Cerebellar cortex (tissue), 1 donor: ENCODE measurements around the gene TPH2.

Source experiments
- DNase-seq: peaks from one replicate; pipeline ENCODE4 v3.0.0-alpha.2; 2015; ENCODE audit warnings: low spot score

Gene TPH2

DNA sequence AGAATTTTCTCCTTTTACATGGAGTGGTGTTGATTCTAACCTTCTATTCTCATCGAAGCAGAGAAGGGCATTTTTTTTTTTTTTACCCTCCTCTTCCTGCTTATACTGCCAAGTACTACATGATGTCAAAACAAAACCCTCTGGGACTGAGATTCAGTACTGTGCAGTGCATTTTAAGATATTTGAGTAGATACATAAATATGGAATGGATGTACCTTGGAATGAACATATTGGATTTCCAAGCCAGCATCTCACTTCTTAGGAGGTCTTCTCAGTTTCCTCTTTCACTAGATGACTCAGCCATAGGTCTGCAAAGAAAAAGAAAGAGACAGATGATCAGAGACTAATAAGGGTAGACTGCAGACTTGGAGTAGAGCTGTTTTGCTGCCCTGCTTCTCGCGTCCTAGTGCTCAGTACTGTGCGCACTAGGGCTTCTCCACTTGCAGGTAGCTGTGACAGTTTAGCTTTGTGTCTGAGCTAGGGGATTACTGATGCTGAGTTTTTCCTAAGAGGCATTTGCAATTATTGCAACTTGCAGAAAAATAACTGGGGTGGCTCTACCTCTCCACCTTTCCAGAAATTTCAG lies 20.4 kb downstream of the TPH2 start:
- no peak for DNase-seq

DNA sequence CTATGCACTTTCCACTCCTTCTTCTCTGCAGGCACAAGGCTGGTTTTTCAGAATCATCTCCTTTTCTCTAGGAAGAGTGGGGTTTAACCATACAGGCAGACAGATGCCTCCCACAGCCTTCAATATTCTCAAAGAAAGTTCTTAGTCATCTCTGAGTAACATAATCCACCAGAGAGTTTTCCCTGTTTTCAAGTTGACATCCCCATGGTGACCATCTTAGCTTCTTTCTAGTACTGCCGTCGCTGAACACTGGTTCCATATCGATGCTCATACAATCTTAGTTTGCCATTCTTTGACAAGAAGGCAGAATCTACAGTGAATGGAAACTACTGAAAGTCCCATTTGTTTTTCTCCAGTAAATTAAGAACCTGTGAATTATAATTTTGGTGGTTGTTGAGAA lies 28.6 kb downstream of the TPH2 start:
- no peak for DNase-seq

- no peak for DNase-seq
Measured at GRCh38 chr12:71969330-71969729, 30.7 kb downstream of the TPH2 start.

DNA sequence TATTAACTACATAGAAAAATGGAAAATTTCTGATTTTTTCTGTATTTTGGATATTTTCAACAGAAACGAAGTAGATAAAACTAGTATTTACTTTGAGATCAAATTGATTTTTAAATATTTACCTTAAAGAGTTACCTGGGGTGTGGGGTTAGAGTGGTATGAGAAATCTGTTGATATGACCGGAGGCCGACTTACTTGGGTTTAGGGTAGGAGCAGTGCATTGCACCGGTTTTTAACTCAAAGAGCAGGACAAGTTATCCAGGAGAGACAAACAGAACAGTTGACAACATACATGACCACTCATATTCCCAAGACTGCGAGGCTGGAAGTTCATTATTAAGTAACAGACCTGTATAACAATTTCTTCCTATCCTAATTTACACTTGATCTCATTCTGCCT lies 31.4 kb downstream of the TPH2 start:
- DNase-seq = no peak

- no peak for DNase-seq
Measured at GRCh38 chr12:71972441-71973074, 33.9 kb downstream of the TPH2 start.

DNA sequence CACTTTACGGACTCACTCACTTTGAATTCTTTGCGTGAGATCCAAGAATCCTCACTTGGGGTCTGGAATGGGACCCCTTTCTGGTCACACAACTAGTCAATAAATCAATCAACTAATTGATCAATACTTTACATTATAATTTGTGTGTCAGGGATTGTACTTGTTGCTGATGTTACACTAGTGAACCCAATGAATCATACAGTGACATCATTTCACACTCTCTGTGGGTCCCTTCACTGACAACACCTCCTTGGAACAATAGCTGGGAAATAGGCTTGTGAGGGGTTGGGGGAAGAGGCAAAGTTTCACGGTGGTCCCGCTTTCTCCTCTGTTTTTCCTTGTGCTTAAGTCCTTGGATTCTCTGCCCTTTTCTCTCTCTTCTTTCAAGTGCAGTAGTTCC lies 35.0 kb downstream of the TPH2 start:
- DNase-seq = no peak

GRCh38 chr12:71980538-71980937 lies 41.9 kb downstream of the TPH2 start:
- DNase-seq = no peak

DNA sequence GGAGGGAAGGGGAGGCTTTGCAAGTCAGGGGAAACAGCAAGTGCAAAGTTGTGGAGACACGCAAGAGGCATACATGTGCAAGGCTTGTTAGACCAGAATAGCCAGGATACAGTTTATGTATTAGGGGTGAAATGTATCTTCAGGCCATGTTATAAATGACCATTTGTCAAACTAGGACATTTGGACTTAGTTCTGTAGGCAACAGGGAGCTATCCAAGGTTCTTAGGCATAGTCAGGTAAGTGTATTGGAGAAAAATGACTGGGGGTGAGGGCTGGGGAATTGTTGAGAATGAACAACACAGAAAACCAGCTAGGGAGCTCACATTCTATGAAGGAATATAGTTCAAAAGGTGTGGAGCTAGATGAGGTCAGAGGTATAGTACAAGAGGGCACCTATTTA lies 42.5 kb downstream of the TPH2 start:
- no peak for DNase-seq

DNA sequence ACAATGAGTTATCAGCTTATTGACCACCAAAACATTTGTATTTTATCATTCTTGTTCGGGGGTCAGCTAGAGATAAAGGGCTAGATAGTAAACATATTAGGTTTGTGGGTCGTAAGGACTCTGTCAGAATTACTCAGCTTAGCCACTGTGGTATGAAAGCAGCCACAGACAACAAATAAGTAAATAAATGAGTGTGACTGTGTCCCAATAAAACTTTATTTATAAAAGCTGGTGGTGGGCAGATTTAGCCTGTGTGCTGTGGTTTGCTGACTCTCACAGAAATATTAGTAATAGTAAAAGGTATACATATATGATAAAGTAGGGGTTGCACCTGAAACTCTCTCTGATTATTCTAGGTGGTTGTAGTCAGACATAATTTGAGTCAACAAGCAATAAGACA lies 56.1 kb downstream of the TPH2 start:
- no peak for DNase-seq

GRCh38 chr12:71999795-72000194 lies 61.1 kb downstream of the TPH2 start:
- DNase-seq = no peak

DNA sequence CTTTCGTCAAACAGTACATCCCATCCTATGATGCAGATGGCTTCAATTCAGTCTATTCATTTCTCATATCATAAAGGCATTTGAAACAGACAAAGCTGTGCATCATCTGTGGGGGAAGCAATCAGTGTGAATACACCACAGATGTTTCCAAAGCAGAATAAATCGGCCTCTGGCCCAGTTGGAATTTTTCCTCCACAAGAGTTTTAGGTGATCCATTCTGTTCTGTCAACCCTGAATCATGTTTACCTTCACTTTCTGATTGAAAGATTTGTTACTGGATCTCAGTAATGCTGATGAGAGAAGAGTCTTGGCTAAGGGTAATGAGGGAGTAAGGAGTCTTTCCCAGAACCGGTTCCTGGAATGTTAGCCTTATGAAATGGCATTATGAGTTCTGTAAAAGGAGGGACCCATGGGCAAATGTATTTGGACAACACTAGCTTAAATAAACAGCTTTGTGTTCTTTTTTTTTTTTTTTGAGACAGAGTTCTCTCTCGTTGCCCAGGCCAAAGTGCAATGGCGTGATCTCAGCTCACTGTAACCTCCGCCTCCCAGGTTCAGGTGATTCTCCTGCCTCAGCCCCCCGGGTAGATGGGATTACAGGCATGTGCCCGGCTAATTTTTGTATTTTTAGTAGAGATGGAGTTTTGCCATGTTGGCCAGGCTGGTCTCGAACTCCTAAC lies 62.5 kb downstream of the TPH2 start:
- no peak for DNase-seq

- DNase-seq = no peak
Measured at GRCh38 chr12:72006766-72007165, 68.1 kb downstream of the TPH2 start.

- no peak for DNase-seq
Measured at GRCh38 chr12:72010356-72010755, 71.7 kb downstream of the TPH2 start.

DNA sequence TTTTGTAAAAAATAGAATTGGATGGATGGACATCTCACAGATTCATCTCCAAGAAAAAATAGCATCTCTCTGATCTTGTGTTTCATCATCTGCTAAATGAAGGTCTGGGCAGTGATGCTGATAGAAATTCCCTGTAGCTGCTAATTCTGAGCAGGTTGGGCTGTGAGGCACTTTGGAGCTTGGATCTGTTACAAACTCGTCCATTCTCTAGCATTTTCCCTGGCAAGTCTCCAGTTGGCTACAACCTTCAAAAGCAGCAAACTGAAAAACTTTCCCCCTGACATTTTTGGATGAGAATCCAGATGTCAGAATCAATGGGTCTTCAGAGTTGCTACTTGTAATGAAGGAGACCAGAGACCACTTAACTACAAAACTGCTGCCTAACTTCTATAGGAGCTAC lies 72.7 kb downstream of the TPH2 start:
- DNase-seq = no peak

GRCh38 chr12:72012874-72013273 lies 74.2 kb downstream of the TPH2 start:
- DNase-seq = no peak

GRCh38 chr12:72015895-72016294 lies 77.2 kb downstream of the TPH2 start:
- no peak for DNase-seq

DNA sequence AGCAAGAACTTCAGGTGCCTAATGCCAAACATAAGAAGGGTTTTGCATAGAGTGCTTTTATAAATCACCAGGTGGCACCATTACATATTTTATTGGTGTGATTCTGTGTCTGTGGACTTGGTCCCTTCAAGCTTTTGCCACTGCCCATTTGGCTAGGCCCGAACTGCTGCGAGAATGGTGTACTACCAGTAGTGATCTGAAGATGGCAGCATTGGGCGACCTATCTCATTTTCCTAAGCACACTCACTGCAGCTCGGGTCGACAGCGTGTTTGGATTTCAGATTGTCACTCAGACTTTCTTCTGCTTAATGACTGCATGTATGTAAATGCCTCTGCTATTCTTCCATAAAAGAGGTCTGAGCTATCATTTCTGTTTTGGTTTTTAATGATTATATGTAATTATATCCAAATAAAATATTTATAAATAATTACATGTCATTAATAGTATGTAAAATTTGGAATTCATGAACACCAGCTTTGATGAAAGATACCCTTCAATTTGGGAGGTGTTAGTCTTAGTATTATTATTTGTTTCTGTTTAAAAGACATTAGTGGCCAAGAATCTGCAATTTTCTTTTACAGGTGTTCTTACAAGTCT lies 78.5 kb downstream of the TPH2 start:
- peak; percentile 94 for DNase-seq

DNA sequence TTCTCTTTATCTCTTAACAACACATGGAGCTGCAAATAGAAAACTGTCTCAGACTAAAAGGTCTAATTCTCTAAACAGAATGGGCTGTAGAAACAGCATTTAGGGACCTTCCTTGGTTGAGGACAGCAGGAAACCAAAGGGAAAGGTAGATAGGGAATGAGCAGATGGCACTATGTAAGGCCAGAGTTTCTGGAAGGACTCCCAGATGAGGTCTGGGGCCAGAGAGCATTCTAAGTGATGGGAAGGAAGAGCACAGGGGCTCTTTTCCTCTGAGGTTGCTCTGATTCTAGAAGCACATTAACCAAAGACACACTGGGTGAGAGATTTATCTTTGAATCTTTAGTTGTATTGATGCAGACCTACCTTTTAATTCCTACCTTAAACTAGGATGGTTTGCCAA lies 79.4 kb downstream of the TPH2 start:
- DNase-seq = peak; percentile 96

DNA sequence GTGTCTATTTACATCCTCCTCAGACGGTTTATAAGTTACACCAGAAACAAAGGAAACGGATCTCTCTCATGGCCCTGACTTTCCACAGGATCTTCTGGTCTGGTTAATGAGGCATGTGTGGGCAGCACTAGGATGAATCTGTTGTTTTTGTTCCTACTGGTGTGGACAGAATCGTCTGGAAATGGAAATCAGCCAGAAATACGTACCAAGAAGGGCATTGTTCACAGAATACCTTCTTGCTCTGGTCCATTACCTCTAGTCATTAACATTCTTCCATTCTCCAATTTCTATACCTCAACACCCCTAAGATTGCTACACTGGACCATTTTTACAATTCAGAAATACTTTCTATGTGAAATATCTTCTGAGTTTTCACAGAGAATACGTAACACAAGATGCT lies 86.0 kb downstream of the TPH2 start:
- no peak for DNase-seq

DNA sequence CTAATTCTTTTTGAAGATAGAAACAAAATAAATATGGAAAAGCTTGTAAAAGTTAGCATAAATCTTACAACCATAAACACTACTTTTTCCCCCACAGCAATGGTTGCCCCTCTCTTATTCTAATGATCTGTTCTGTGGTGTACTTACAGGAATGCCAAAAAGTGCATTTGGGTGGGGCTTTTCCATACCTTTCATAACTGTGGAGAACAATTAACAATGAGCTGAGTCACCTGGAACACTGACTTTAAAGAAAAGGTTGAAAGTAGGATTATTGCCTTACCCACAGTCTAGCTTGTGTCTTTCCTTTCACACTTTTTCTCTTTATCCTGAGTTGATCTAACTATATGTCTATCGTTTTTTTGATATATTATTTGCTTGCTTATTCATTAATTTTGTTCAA lies 86.9 kb downstream of the TPH2 start:
- no peak for DNase-seq

DNA sequence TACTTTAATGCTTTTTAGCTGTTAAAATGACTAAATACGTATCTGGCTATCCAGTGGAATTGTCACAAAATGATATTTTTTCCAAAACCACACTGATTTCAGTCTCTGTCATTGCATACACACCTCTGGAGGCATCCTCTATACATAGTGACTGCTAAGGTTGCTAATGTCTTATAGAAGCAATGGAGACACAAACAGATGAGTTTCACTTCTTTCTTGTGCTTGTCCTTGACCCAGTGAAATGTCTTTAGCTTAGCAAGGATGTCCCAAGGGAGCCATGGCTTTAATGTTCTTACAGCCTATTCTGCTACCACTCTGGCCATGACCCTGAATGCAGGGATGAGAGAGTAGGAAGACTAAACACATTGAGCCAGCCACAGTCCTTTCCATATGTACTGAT lies 90.3 kb downstream of the TPH2 start:
- DNase-seq = no peak

GRCh38 chr12:72030277-72030676 lies 91.6 kb downstream of the TPH2 start:
- no peak for DNase-seq

GRCh38 chr12:72031066-72031465 lies 92.4 kb downstream of the TPH2 start:
- DNase-seq = no peak
